Neural cell (in vitro differentiated cells): ENCODE results near the gene ASIC2. TPM values are rescaled to one million over a fixed set of nuclear protein-coding genes. Genes with fewer than 3 reads are reported as not detected.

Experiments used
- H2AFZ ChIP-seq: fragments of 200-600, 300-800 bp; sonication (generic), shearing (Covaris generic); 2 replicates; pipeline ENCODE4 v1.6.0; 2014; ENCODE audit warnings: low read depth, mild to moderate bottlenecking, antibody characterized with exemption, low read length, moderate library complexity
- H3F3A ChIP-seq: fragments of 200-600 bp; shearing (Covaris generic); 2 replicates; pipeline ENCODE4 v1.6.1; 2016; ENCODE audit warnings: mild to moderate bottlenecking, moderate library complexity, mixed read lengths, antibody characterized with exemption, low read length; ENCODE audit not compliant: insufficient read depth, poor library complexity, severe bottlenecking
- H3K27ac ChIP-seq: fragments of 200-600, 300-800 bp; sonication (generic), shearing (Covaris generic); 2 replicates; pipeline ENCODE4 v1.5.1; 2014; ENCODE audit warnings: mild to moderate bottlenecking, low read length, moderate library complexity
- H3K27me3 ChIP-seq: fragments of 300-800, 200-600 bp; sonication (generic), shearing (Covaris generic); 2 replicates; pipeline ENCODE4 v1.6.0; 2014; ENCODE audit warnings: mild to moderate bottlenecking, low read depth, low read length, moderate library complexity; ENCODE audit not compliant: insufficient read depth
- H3K36me3 ChIP-seq: fragments of 300-800, 200-600 bp; sonication (generic), shearing (Covaris generic); 2 replicates; pipeline ENCODE4 v1.5.1; 2014; ENCODE audit warnings: mild to moderate bottlenecking, antibody characterized with exemption, low read length, moderate library complexity; ENCODE audit not compliant: insufficient read depth
- H3K4me2 ChIP-seq: fragments of 300-800, 200-600 bp; sonication (generic), shearing (Covaris generic); 2 replicates; pipeline ENCODE4 v1.6.0; 2014; ENCODE audit warnings: mild to moderate bottlenecking, low read length
- H3K4me3 ChIP-seq: fragments of 300-800, 200-600 bp; sonication (generic), shearing (Covaris generic); 2 replicates; pipeline ENCODE4 v1.5.1; 2014; ENCODE audit warnings: mild to moderate bottlenecking, low read length, moderate library complexity
- H3K79me2 ChIP-seq: fragments of 200-600 bp; shearing (Covaris generic); replicated peaks from 2 replicates; pipeline ENCODE4 v1.6.0; 2014; ENCODE audit warnings: mild to moderate bottlenecking, low read length, moderate library complexity; ENCODE audit not compliant: insufficient read depth
- H3K9ac ChIP-seq: fragments of 300-800, 200-600 bp; sonication (generic), shearing (Covaris generic); 2 replicates; pipeline ENCODE4 v1.6.1; 2016; ENCODE audit warnings: mild to moderate bottlenecking, low read length, mixed read lengths
- H3K9me2 ChIP-seq: fragments of 200-600 bp; shearing (Covaris generic); 2 replicates; pipeline ENCODE4 v1.6.1; 2016; ENCODE audit warnings: mild to moderate bottlenecking, low read length, mixed read lengths; ENCODE audit not compliant: insufficient read depth
- H3K9me3 ChIP-seq: fragments of 200-600, 300-800 bp; sonication (generic), shearing (Covaris generic); 2 replicates; pipeline ENCODE4 v1.6.1; 2016; ENCODE audit warnings: mild to moderate bottlenecking, mixed run types, low read length, moderate library complexity, mixed read lengths
- H4K20me1 ChIP-seq: fragments of 200-600 bp; shearing (Covaris generic); 2 replicates; pipeline ENCODE4 v1.6.1; 2016; ENCODE audit warnings: mild to moderate bottlenecking, mixed run types; ENCODE audit not compliant: insufficient read depth
- EP300 ChIP-seq: fragments of 450-650 bp; conservative IDR thresholded peaks from 2 replicates; pipeline ENCODE4 v1.6.1; 2014; ENCODE audit warnings: antibody characterized with exemption, mild to moderate bottlenecking, moderate library complexity; ENCODE audit not compliant: poor library complexity, severe bottlenecking
- EZH2 ChIP-seq: fragments of 200-600, 300-800 bp; shearing (Covaris generic), sonication (generic); IDR thresholded peaks from 2 replicates; pipeline ENCODE4 v1.6.1; 2014; ENCODE audit warnings: antibody characterized with exemption, low read length, borderline replicate concordance, mild to moderate bottlenecking; ENCODE audit not compliant: insufficient read depth, poor library complexity, severe bottlenecking
- MXI1 ChIP-seq: fragments of 450-650 bp; conservative IDR thresholded peaks from 2 replicates; pipeline ENCODE4 v1.6.1; 2014; ENCODE audit warnings: antibody characterized with exemption, mild to moderate bottlenecking; ENCODE audit not compliant: poor library complexity, severe bottlenecking
- POLR2AphosphoS5 ChIP-seq: IDR thresholded peaks from 2 replicates; pipeline ENCODE4 v1.6.1; 2012
- RAD21 ChIP-seq: fragments of 450-650 bp; conservative IDR thresholded peaks from 2 replicates; pipeline ENCODE4 v1.6.1; 2014; ENCODE audit warnings: antibody characterized with exemption, mild to moderate bottlenecking, moderate library complexity
- SMC3 ChIP-seq: fragments of 450-650 bp; conservative IDR thresholded peaks from 2 replicates; pipeline ENCODE4 v1.6.1; 2014; ENCODE audit warnings: antibody characterized with exemption, mild to moderate bottlenecking, moderate library complexity; ENCODE audit not compliant: poor library complexity
- TAF1 ChIP-seq: IDR thresholded peaks from 2 replicates; pipeline ENCODE4 v1.6.1; 2012; ENCODE audit warnings: low read depth
- polyA plus RNA-seq: library from polyadenylated mRNA; depleted of rRNA; stranded (reverse); fragments of >200 nt; gene quantifications from 2 replicates; pipeline ENCODE4 v1.2.3, GENCODE V29; 2014
- TF ChIP-seq, protein P1 (sequence below): IDR thresholded peaks from 2 replicates; pipeline ENCODE4 v1.6.1; 2012; ENCODE audit warnings: borderline replicate concordance
- TF ChIP-seq, protein P2 (sequence below): fragments of 450-650 bp; IDR thresholded peaks from 2 replicates; pipeline ENCODE4 v1.5.1; 2014; ENCODE audit warnings: antibody characterized with exemption, mild to moderate bottlenecking, moderate library complexity; ENCODE audit not compliant: poor library complexity, severe bottlenecking

Gene ASIC2
- polyA plus RNA-seq, 1 donor from 2014 or later, result 2.4 TPM

DNA sequence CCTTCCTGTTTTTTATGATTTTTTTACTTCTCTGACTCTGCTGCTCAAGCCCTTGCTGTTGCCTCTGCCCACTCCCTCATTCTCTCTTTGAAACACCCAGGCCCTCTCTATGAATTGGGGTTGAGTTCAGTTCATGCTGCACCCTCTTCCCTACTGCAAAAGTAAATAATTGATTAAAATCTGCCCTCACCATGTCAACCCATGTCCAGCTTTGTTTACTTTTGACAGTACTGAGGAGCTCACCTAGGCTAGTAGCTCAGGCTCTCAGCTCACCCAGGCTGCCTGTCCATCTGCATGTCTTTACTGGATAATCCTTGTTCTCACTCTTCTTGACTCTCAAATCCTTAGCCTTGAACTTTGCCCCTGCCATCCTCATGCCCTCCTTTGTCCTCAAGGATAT lies 206.2 kb downstream of the ASIC2 start:
- no peaks in the 10 kb centered on the region for H3K9me3 ChIP-seq
- no peak overlapping the region for H2AFZ ChIP-seq
- no peaks in the 10 kb centered on the region for H3K9me2 ChIP-seq
- no peak overlapping the region for H3K4me3 ChIP-seq
- no peaks in the 10 kb centered on the region for H3K36me3 ChIP-seq
- no peaks in the 10 kb centered on the region for H4K20me1 ChIP-seq
- no peaks in the 10 kb centered on the region for H3K27me3 ChIP-seq
- H3K27ac ChIP-seq, result no peak overlapping the region
- no peak for TF ChIP-seq EZH2
- TF ChIP-seq, protein P1, sequence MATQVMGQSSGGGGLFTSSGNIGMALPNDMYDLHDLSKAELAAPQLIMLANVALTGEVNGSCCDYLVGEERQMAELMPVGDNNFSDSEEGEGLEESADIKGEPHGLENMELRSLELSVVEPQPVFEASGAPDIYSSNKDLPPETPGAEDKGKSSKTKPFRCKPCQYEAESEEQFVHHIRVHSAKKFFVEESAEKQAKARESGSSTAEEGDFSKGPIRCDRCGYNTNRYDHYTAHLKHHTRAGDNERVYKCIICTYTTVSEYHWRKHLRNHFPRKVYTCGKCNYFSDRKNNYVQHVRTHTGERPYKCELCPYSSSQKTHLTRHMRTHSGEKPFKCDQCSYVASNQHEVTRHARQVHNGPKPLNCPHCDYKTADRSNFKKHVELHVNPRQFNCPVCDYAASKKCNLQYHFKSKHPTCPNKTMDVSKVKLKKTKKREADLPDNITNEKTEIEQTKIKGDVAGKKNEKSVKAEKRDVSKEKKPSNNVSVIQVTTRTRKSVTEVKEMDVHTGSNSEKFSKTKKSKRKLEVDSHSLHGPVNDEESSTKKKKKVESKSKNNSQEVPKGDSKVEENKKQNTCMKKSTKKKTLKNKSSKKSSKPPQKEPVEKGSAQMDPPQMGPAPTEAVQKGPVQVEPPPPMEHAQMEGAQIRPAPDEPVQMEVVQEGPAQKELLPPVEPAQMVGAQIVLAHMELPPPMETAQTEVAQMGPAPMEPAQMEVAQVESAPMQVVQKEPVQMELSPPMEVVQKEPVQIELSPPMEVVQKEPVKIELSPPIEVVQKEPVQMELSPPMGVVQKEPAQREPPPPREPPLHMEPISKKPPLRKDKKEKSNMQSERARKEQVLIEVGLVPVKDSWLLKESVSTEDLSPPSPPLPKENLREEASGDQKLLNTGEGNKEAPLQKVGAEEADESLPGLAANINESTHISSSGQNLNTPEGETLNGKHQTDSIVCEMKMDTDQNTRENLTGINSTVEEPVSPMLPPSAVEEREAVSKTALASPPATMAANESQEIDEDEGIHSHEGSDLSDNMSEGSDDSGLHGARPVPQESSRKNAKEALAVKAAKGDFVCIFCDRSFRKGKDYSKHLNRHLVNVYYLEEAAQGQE, result no peak
- TF ChIP-seq MXI1, result no peak
- TF ChIP-seq TAF1, result no peak
- TF ChIP-seq RAD21, result no peak
- no peak for TF ChIP-seq SMC3
- TF ChIP-seq POLR2AphosphoS5, result no peak
- TF ChIP-seq, protein P2, sequence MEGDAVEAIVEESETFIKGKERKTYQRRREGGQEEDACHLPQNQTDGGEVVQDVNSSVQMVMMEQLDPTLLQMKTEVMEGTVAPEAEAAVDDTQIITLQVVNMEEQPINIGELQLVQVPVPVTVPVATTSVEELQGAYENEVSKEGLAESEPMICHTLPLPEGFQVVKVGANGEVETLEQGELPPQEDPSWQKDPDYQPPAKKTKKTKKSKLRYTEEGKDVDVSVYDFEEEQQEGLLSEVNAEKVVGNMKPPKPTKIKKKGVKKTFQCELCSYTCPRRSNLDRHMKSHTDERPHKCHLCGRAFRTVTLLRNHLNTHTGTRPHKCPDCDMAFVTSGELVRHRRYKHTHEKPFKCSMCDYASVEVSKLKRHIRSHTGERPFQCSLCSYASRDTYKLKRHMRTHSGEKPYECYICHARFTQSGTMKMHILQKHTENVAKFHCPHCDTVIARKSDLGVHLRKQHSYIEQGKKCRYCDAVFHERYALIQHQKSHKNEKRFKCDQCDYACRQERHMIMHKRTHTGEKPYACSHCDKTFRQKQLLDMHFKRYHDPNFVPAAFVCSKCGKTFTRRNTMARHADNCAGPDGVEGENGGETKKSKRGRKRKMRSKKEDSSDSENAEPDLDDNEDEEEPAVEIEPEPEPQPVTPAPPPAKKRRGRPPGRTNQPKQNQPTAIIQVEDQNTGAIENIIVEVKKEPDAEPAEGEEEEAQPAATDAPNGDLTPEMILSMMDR, result no peak
- no peak for TF ChIP-seq EP300
- no peaks in the 10 kb centered on the region for H3K79me2 ChIP-seq
- H3F3A ChIP-seq, result no peaks in the 10 kb centered on the region
- no peak overlapping the region for H3K4me2 ChIP-seq
- H3K9ac ChIP-seq, result no peak overlapping the region

DNA sequence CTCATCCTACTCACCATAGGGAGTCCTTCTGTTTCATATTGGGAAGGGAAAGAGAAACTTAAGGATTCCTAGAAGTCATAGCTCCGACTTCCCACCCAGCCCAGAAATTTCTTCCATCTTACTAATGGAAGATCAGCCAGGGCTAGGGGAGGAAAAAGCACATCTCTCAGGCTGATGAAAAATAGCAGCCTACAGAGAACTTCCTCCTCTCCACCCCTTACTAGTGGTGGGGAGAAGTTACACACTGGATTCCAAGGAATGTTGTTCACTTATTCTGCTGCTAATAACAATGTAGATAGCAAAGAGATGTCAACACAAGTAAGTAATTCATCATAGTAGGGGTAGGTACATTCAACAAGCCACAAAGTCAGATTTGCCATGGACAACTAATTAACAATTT lies 207.1 kb downstream of the ASIC2 start:
- H3K9me3 ChIP-seq, result no peaks in the 10 kb centered on the region
- TF ChIP-seq MXI1 (no peak), EP300 (no peak), EZH2 (no peak)
- TF ChIP-seq, protein P1, result no peak
- no peaks in the 10 kb centered on the region for H3K36me3 ChIP-seq
- H3K4me3 ChIP-seq, result no peak overlapping the region
- no peak overlapping the region for H3K4me2 ChIP-seq
- H3K9ac ChIP-seq, result no peak overlapping the region
- no peaks in the 10 kb centered on the region for H3K79me2 ChIP-seq
- H2AFZ ChIP-seq, result no peak overlapping the region
- H4K20me1 ChIP-seq, result no peaks in the 10 kb centered on the region
- no peaks in the 10 kb centered on the region for H3K27me3 ChIP-seq
- H3K9me2 ChIP-seq, result no peaks in the 10 kb centered on the region
- no peak overlapping the region for H3K27ac ChIP-seq
- no peaks in the 10 kb centered on the region for H3F3A ChIP-seq
